Fibroblast of pulmonary artery (primary cell): ENCODE measurements around the gene EID2.
A peak's percentile ranks its signal among the peaks of the same experiment; 100 is the strongest.

Source experiments
- DNase-seq: peaks from one replicate; pipeline ENCODE4 v3.0.0-alpha.2; 2010; ENCODE audit warnings: low read depth
- H3K4me3 ChIP-seq: replicated peaks from 2 replicates; pipeline ENCODE4 v1.5.1; 2011; ENCODE audit warnings: low read depth, mild to moderate bottlenecking, control low read depth, low read length, moderate library complexity
- CTCF ChIP-seq: IDR thresholded peaks from 2 replicates; pipeline ENCODE4 v1.5.1; 2011; ENCODE audit warnings: mild to moderate bottlenecking, control low read depth, low read length, inconsistent platforms; ENCODE audit errors: missing control alignments

EID2 gene

GRCh38 chr19:39539518-39540332 lies at the start of gene EID2:
Gene EID2, minus strand, starts transcription at chr19:39540161. Its CDS starts 82 bp downstream, at chr19:39540079.
- H3K4me3 ChIP-seq = peak within 1 kb of the TSS; percentile 88
- DNase-seq = peak; percentile 96
- TF ChIP-seq CTCF = peak; percentile 78

- TF ChIP-seq CTCF = no peak
- no peak overlapping the region for H3K4me3 ChIP-seq
- DNase-seq = no peak
Measured at GRCh38 chr19:39588066-39588465, 48.1 kb upstream of the EID2 start.

- no peak for DNase-seq
- no peak overlapping the region for H3K4me3 ChIP-seq
- TF ChIP-seq CTCF = no peak
Measured at GRCh38 chr19:39587496-39587895, 47.5 kb upstream of the EID2 start.

- TF ChIP-seq CTCF = no peak
- H3K4me3 ChIP-seq = no peak overlapping the region
- no peak for DNase-seq
Measured at GRCh38 chr19:39582891-39583625, 43.1 kb upstream of the EID2 start.

- no peak overlapping the region for H3K4me3 ChIP-seq
- DNase-seq = no peak
- TF ChIP-seq CTCF = no peak
Measured at GRCh38 chr19:39582442-39582841, 42.5 kb upstream of the EID2 start.

GRCh38 chr19:39568604-39569003 lies 28.6 kb upstream of the EID2 start:
- no peak for TF ChIP-seq CTCF
- peak; percentile 7 for DNase-seq
- H3K4me3 ChIP-seq = no peak overlapping the region
